WTC11 (cell line): Measurements from ENCODE around the gene SPACA9. TPM values are rescaled to one million over a fixed set of nuclear protein-coding genes. Genes with fewer than 3 reads are reported as not detected.

Source experiments
- ATAC-seq: fragments of 200-7000 bp; cut with Tn5 transposase; 2 replicates; pipeline ENCODE4 v1.10.0; 2021; ENCODE audit warnings: mild to moderate bottlenecking, moderate library complexity
- CTCF ChIA-PET: fragments of 300-600 bp; sonication (Branson Sonifier 250); formaldehyde crosslinking; loops from one replicate; lab custom pipeline; 2021; ENCODE audit warnings: antibody characterized with exemption; lab: Charles Lee
- POLR2A ChIA-PET: fragments of 350-600 bp; sonication (Branson Sonifier 250); formaldehyde crosslinking; loops from one replicate; lab custom pipeline; 2021; ENCODE audit warnings: antibody characterized with exemption; lab: Charles Lee
- DNase-seq: peaks from one replicate; pipeline ENCODE4 v3.0.0; 2021; ENCODE audit warnings: low spot score
- H3K27ac Mint-ChIP-seq: 2 replicates; pipeline ENCODE4 v1.8.0; 2021; ENCODE audit warnings: mixed read lengths
- H3K27me3 Mint-ChIP-seq: 2 replicates; pipeline ENCODE4 v1.8.0; 2021; ENCODE audit warnings: low read depth, mild to moderate bottlenecking, moderate library complexity, mixed read lengths
- H3K36me3 Mint-ChIP-seq: 2 replicates; pipeline ENCODE4 v1.8.0; 2021; ENCODE audit warnings: mixed read lengths
- H3K4me1 Mint-ChIP-seq: 2 replicates; pipeline ENCODE4 v1.8.0; 2022; ENCODE audit warnings: mixed read lengths
- H3K4me3 Mint-ChIP-seq: 2 replicates; pipeline ENCODE4 v1.8.0; 2021; ENCODE audit warnings: mild to moderate bottlenecking, moderate library complexity, mixed read lengths
- H3K9me3 Mint-ChIP-seq: 2 replicates; pipeline ENCODE4 v1.8.0; 2021; ENCODE audit warnings: mixed read lengths
- CREM ChIP-seq: sonication (generic); formaldehyde crosslinking; IDR thresholded peaks from 2 replicates; pipeline ENCODE4 v1.8.1; 2022; ENCODE audit warnings: mild to moderate bottlenecking, missing genetic modification reagents, moderate library complexity
- ESRRA ChIP-seq: sonication (generic); formaldehyde crosslinking; IDR thresholded peaks from 2 replicates; pipeline ENCODE4 v1.8.1; 2022; ENCODE audit warnings: mild to moderate bottlenecking, missing genetic modification reagents, borderline replicate concordance
- GABPB1 ChIP-seq: sonication (generic); formaldehyde crosslinking; IDR thresholded peaks from 2 replicates; pipeline ENCODE4 v1.8.1; 2023; ENCODE audit warnings: mild to moderate bottlenecking, missing genetic modification reagents
- NFYB ChIP-seq: sonication (generic); formaldehyde crosslinking; conservative IDR thresholded peaks from 2 replicates; pipeline ENCODE4 v1.8.0; 2022; ENCODE audit warnings: low read depth, missing genetic modification reagents
- NR2C2 ChIP-seq: sonication (generic); formaldehyde crosslinking; IDR thresholded peaks from 2 replicates; pipeline ENCODE4 v1.8.0; 2022; ENCODE audit warnings: mild to moderate bottlenecking, missing genetic modification reagents
- PRRX2 ChIP-seq: fragments of 250-450 bp; sonication (Bioruptor Pico); IDR thresholded peaks from 2 replicates; pipeline ENCODE4 v1.8.0; 2021; ENCODE audit warnings: mild to moderate bottlenecking
- SMAD3 ChIP-seq: sonication (generic); formaldehyde crosslinking; IDR thresholded peaks from 2 replicates; pipeline ENCODE4 v1.8.0; 2022; ENCODE audit warnings: missing genetic modification reagents, mild to moderate bottlenecking, borderline replicate concordance
- SP1 ChIP-seq: sonication (generic); formaldehyde crosslinking; conservative IDR thresholded peaks from 2 replicates; pipeline ENCODE4 v1.8.1; 2022; ENCODE audit warnings: missing genetic modification reagents
- TCF7 ChIP-seq: sonication (generic); formaldehyde crosslinking; IDR thresholded peaks from 2 replicates; pipeline ENCODE4 v1.8.0; 2022; ENCODE audit warnings: mild to moderate bottlenecking, low read depth, missing genetic modification reagents, moderate library complexity
- TP53 ChIP-seq: sonication (generic); formaldehyde crosslinking; IDR thresholded peaks from 2 replicates; pipeline ENCODE4 v1.8.1; 2023; ENCODE audit warnings: mild to moderate bottlenecking, missing genetic modification reagents
- ZNF396 ChIP-seq: fragments of 250-450 bp; sonication (Bioruptor Pico); IDR thresholded peaks from 2 replicates; pipeline ENCODE4 v1.8.0; 2021; ENCODE audit warnings: mild to moderate bottlenecking, moderate library complexity, borderline replicate concordance
- total RNA-seq: library from RNA; stranded (reverse); gene quantifications from 3 replicates; pipeline ENCODE4 v1.2.3, GENCODE V29; 2021
- TF ChIP-seq, protein P1 (sequence below): sonication (generic); formaldehyde crosslinking; IDR thresholded peaks from 2 replicates; pipeline ENCODE4 v1.8.0; 2022; ENCODE audit warnings: missing genetic modification reagents
- TF ChIP-seq, protein P2 (sequence below): sonication (generic); formaldehyde crosslinking; IDR thresholded peaks from 2 replicates; pipeline ENCODE4 v1.8.1; 2022; ENCODE audit warnings: low read depth, mild to moderate bottlenecking, moderate library complexity, missing genetic modification reagents, borderline replicate concordance
- TF ChIP-seq, protein P3 (sequence below): fragments of 250-450 bp; sonication (Bioruptor Pico); IDR thresholded peaks from 2 replicates; pipeline ENCODE4 v1.9.0; 2021; ENCODE audit warnings: moderate library complexity, mild to moderate bottlenecking, inconsistent platforms, borderline replicate concordance
- TF ChIP-seq, protein P4 (sequence below): sonication (generic); formaldehyde crosslinking; IDR thresholded peaks from 2 replicates; pipeline ENCODE4 v1.8.1; 2023; ENCODE audit warnings: mild to moderate bottlenecking, missing genetic modification reagents, moderate library complexity
- TF ChIP-seq, protein P5 (sequence below): fragments of 250-450 bp; sonication (Bioruptor Pico); IDR thresholded peaks from 2 replicates; pipeline ENCODE4 v1.9.0; 2021; ENCODE audit warnings: mild to moderate bottlenecking, borderline replicate concordance
- TF ChIP-seq, protein P6 (sequence below): sonication (generic); formaldehyde crosslinking; IDR thresholded peaks from 2 replicates; pipeline ENCODE4 v1.8.1; 2023; ENCODE audit warnings: mild to moderate bottlenecking, missing genetic modification reagents, moderate library complexity
- TF ChIP-seq, protein P7 (sequence below): sonication (generic); formaldehyde crosslinking; IDR thresholded peaks from 2 replicates; pipeline ENCODE4 v1.8.0; 2023; ENCODE audit warnings: missing genetic modification reagents, mild to moderate bottlenecking, borderline replicate concordance

Gene SPACA9
- total RNA-seq, 1 experiment from 2014 or later: 0.48 TPM

DNA sequence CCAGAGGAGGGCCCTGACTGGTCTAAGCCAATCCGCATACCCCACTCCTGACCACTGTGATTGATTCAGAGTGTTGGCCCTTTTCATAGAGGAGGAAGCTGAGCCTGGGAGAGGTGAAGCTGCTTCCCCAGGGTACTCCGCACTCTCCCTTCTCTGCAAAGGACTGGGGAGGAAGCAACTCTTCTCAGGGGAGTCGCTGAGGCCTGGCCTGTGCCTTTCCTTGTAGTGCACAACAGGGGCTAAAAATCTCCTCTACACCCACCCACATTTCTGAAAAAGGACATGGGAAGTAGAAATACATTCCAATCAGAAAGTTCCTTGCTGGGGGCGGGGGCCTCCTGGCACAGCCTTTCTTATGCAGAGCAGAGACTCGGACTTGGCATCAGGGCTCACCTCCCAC is 22.8 kb upstream of the SPACA9 start:
- H3K9me3 Mint-ChIP-seq: no peaks in the 10 kb centered on the region
- no peak overlapping the region for H3K27ac Mint-ChIP-seq
- H3K36me3 Mint-ChIP-seq: no peaks in the 10 kb centered on the region
- no peak for DNase-seq
- H3K4me1 Mint-ChIP-seq: peaks cover 11% of the 10 kb centered on the region
- TF ChIP-seq GABPB1 (CRISPR knock-in tag): no peak
- no peak for TF ChIP-seq NFYB
- no peak for TF ChIP-seq TP53 (CRISPR knock-in tag)
- TF ChIP-seq SP1 (CRISPR knock-in tag): no peak
- TF ChIP-seq, protein P1, sequence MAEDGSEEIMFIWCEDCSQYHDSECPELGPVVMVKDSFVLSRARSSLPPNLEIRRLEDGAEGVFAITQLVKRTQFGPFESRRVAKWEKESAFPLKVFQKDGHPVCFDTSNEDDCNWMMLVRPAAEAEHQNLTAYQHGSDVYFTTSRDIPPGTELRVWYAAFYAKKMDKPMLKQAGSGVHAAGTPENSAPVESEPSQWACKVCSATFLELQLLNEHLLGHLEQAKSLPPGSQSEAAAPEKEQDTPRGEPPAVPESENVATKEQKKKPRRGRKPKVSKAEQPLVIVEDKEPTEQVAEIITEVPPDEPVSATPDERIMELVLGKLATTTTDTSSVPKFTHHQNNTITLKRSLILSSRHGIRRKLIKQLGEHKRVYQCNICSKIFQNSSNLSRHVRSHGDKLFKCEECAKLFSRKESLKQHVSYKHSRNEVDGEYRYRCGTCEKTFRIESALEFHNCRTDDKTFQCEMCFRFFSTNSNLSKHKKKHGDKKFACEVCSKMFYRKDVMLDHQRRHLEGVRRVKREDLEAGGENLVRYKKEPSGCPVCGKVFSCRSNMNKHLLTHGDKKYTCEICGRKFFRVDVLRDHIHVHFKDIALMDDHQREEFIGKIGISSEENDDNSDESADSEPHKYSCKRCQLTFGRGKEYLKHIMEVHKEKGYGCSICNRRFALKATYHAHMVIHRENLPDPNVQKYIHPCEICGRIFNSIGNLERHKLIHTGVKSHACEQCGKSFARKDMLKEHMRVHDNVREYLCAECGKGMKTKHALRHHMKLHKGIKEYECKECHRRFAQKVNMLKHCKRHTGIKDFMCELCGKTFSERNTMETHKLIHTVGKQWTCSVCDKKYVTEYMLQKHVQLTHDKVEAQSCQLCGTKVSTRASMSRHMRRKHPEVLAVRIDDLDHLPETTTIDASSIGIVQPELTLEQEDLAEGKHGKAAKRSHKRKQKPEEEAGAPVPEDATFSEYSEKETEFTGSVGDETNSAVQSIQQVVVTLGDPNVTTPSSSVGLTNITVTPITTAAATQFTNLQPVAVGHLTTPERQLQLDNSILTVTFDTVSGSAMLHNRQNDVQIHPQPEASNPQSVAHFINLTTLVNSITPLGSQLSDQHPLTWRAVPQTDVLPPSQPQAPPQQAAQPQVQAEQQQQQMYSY (CRISPR knock-in tag): no peak
- TF ChIP-seq ZNF396 (CRISPR knock-in tag): no peak
- TF ChIP-seq, protein P2, sequence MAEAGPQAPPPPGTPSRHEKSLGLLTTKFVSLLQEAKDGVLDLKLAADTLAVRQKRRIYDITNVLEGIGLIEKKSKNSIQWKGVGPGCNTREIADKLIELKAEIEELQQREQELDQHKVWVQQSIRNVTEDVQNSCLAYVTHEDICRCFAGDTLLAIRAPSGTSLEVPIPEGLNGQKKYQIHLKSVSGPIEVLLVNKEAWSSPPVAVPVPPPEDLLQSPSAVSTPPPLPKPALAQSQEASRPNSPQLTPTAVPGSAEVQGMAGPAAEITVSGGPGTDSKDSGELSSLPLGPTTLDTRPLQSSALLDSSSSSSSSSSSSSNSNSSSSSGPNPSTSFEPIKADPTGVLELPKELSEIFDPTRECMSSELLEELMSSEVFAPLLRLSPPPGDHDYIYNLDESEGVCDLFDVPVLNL: no peak
- TF ChIP-seq, protein P3, sequence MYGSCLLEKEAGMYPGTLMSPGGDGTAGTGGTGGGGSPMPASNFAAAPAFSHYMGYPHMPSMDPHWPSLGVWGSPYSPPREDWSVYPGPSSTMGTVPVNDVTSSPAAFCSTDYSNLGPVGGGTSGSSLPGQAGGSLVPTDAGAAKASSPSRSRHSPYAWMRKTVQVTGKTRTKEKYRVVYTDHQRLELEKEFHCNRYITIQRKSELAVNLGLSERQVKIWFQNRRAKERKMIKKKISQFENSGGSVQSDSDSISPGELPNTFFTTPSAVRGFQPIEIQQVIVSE (CRISPR knock-in tag): no peak
- no peak for TF ChIP-seq TCF7 (CRISPR knock-in tag)
- no peak for TF ChIP-seq PRRX2 (CRISPR knock-in tag)
- TF ChIP-seq, protein P4, sequence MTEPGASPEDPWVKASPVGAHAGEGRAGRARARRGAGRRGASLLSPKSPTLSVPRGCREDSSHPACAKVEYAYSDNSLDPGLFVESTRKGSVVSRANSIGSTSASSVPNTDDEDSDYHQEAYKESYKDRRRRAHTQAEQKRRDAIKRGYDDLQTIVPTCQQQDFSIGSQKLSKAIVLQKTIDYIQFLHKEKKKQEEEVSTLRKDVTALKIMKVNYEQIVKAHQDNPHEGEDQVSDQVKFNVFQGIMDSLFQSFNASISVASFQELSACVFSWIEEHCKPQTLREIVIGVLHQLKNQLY (CRISPR knock-in tag): no peak
- TF ChIP-seq, protein P5, sequence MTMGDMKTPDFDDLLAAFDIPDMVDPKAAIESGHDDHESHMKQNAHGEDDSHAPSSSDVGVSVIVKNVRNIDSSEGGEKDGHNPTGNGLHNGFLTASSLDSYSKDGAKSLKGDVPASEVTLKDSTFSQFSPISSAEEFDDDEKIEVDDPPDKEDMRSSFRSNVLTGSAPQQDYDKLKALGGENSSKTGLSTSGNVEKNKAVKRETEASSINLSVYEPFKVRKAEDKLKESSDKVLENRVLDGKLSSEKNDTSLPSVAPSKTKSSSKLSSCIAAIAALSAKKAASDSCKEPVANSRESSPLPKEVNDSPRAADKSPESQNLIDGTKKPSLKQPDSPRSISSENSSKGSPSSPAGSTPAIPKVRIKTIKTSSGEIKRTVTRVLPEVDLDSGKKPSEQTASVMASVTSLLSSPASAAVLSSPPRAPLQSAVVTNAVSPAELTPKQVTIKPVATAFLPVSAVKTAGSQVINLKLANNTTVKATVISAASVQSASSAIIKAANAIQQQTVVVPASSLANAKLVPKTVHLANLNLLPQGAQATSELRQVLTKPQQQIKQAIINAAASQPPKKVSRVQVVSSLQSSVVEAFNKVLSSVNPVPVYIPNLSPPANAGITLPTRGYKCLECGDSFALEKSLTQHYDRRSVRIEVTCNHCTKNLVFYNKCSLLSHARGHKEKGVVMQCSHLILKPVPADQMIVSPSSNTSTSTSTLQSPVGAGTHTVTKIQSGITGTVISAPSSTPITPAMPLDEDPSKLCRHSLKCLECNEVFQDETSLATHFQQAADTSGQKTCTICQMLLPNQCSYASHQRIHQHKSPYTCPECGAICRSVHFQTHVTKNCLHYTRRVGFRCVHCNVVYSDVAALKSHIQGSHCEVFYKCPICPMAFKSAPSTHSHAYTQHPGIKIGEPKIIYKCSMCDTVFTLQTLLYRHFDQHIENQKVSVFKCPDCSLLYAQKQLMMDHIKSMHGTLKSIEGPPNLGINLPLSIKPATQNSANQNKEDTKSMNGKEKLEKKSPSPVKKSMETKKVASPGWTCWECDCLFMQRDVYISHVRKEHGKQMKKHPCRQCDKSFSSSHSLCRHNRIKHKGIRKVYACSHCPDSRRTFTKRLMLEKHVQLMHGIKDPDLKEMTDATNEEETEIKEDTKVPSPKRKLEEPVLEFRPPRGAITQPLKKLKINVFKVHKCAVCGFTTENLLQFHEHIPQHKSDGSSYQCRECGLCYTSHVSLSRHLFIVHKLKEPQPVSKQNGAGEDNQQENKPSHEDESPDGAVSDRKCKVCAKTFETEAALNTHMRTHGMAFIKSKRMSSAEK (CRISPR knock-in tag): no peak
- TF ChIP-seq, protein P6, sequence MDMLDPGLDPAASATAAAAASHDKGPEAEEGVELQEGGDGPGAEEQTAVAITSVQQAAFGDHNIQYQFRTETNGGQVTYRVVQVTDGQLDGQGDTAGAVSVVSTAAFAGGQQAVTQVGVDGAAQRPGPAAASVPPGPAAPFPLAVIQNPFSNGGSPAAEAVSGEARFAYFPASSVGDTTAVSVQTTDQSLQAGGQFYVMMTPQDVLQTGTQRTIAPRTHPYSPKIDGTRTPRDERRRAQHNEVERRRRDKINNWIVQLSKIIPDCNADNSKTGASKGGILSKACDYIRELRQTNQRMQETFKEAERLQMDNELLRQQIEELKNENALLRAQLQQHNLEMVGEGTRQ (CRISPR knock-in tag): no peak
- H3K4me3 Mint-ChIP-seq: no peak overlapping the region
- peak; percentile 49; the same call in 1 of the 2 replicates for ATAC-seq
- CTCF ChIA-PET: interaction anchor here (1.8 to 3.3 kb wide), 2 partner anchors 7 to 288 kb away, joined by 3 to 14 read pairs; no protein-coding TSS in a partner anchor
- no peaks in the 10 kb centered on the region for H3K27me3 Mint-ChIP-seq
- POLR2A ChIA-PET: no interaction called here

DNA sequence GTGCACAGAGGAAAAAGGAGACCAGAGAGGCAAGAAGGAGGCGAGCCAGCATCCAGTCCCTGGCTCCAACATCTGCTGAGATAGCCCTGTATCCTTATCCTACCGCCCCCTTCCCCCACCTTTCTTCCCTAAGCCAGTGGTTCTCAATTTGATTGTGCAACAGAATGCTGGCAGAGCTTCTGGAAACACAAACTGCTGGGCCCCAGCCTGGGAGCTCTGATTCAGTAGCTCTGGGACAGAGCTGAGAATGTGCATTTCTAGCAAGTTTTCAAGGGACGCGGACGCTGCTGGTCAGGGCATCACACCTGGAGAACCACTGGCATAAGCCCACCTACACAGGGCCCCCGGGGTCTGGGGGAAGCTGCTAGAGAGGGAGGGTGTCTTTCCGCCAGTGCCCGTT is 21.7 kb upstream of the SPACA9 start:
- Mint-ChIP-seq H3K27ac (no peak overlapping the region), H3K4me1 (peaks cover 11% of the 10 kb centered on the region)
- DNase-seq: no peak
- TF ChIP-seq, protein P3 (CRISPR knock-in tag): no peak
- TF ChIP-seq ESRRA (CRISPR knock-in tag): no peak
- TF ChIP-seq CREM: no peak
- TF ChIP-seq SMAD3 (CRISPR knock-in tag): no peak
- TF ChIP-seq, protein P7, sequence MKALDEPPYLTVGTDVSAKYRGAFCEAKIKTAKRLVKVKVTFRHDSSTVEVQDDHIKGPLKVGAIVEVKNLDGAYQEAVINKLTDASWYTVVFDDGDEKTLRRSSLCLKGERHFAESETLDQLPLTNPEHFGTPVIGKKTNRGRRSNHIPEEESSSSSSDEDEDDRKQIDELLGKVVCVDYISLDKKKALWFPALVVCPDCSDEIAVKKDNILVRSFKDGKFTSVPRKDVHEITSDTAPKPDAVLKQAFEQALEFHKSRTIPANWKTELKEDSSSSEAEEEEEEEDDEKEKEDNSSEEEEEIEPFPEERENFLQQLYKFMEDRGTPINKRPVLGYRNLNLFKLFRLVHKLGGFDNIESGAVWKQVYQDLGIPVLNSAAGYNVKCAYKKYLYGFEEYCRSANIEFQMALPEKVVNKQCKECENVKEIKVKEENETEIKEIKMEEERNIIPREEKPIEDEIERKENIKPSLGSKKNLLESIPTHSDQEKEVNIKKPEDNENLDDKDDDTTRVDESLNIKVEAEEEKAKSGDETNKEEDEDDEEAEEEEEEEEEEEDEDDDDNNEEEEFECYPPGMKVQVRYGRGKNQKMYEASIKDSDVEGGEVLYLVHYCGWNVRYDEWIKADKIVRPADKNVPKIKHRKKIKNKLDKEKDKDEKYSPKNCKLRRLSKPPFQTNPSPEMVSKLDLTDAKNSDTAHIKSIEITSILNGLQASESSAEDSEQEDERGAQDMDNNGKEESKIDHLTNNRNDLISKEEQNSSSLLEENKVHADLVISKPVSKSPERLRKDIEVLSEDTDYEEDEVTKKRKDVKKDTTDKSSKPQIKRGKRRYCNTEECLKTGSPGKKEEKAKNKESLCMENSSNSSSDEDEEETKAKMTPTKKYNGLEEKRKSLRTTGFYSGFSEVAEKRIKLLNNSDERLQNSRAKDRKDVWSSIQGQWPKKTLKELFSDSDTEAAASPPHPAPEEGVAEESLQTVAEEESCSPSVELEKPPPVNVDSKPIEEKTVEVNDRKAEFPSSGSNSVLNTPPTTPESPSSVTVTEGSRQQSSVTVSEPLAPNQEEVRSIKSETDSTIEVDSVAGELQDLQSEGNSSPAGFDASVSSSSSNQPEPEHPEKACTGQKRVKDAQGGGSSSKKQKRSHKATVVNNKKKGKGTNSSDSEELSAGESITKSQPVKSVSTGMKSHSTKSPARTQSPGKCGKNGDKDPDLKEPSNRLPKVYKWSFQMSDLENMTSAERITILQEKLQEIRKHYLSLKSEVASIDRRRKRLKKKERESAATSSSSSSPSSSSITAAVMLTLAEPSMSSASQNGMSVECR (CRISPR knock-in tag): no peak
- TF ChIP-seq NR2C2: no peak

More for the DNA sequence above, 21.7 kb upstream of the SPACA9 start:
- CTCF ChIA-PET: interaction anchor here (0.6 to 3.3 kb wide), 5 partner anchors 8 to 287 kb away, joined by 3 to 14 read pairs (median 3); no protein-coding TSS in a partner anchor
- no peak; the same call in 1 of the 2 replicates for ATAC-seq
- H3K4me3 Mint-ChIP-seq: no peak overlapping the region
- no peaks in the 10 kb centered on the region for H3K9me3 Mint-ChIP-seq
- POLR2A ChIA-PET: no interaction called here
- H3K27me3 Mint-ChIP-seq: no peaks in the 10 kb centered on the region
- no peaks in the 10 kb centered on the region for H3K36me3 Mint-ChIP-seq
